ENCODE results near the gene OSBPL1A.

DNA sequence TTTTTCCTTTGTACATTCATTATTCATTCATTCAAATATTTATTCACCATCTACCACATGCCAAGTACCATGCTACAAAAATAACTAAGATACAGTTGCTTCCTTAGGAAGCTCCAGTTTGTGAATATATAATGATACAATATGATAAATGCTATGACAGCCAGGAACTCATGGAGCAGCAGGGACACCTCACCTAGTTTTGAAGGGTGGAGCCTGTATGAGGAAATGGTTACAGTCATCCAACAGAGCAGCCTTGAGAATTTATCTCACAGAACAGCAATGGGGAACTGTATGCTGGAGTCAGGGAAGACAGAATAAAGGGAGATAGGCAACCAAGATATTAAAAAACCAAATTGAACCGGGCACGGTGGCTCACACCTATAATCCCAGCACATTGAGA is 124.0 kb downstream of the OSBPL1A start:
- TF ChIP-seq, protein P1, sequence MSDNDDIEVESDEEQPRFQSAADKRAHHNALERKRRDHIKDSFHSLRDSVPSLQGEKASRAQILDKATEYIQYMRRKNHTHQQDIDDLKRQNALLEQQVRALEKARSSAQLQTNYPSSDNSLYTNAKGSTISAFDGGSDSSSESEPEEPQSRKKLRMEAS (IDR thresholded peaks at IDR 0.05; ENCODE audit: low read depth): no peak
- no peak for TF ChIP-seq TAF1 (IDR thresholded peaks at IDR 0.05; ENCODE audit: borderline replicate concordance, low read depth, low read length)

Data from SK-N-SH (cell line).